ENCODE measurements around the gene ZNF784.

Gene ZNF784

DNA sequence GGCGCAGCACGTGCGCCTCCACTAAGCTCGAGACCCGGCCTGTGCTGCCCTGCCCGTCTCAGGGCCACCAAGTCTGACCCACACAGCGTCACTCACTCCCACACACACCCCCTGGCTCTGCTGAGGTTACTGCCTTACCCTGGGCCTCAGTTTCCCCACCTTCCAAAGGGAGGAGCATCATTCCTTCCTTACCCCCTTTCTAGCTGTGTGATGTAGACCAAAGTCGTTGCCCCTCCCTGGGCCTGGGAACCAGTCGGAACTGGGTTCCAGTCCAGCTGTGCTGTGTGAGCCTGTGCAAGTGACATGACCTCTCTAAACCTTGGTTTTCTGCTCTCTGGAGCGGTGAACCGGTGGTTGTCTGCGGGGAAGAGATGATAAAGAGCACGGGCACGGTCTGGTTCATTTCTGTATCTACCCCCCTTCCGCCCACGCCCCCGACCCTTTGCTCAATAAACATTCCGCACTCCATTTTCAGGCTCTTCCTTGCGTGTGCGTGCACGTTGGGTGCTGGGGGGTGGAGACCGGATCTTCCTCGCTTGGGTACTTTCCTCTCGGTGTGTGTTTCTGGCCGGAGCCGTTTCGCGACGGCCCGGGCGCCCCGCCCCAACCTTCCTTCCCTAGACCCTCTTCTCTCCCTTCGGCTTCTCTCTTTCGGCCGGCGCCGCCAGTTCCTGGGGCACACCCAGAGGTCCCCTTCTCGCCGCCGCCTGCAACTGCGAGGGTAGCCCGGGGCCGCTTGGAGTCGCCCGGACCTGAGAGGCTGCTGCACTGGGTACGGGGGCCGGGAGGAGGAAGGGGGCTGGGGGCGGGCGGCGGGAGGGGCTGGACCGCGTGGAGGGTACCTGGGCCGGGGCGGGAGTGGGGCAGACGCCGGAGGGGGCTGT is 18.9 kb upstream of the ZNF784 start, which contains the start of gene ZNF581:
TSS of gene ZNF581 (plus strand) at position 647 of the 884 bp plus-strand sequence. CDS start 923 bp downstream, outside the sequence.
- DNase-seq: peak; percentile 74

DNA sequence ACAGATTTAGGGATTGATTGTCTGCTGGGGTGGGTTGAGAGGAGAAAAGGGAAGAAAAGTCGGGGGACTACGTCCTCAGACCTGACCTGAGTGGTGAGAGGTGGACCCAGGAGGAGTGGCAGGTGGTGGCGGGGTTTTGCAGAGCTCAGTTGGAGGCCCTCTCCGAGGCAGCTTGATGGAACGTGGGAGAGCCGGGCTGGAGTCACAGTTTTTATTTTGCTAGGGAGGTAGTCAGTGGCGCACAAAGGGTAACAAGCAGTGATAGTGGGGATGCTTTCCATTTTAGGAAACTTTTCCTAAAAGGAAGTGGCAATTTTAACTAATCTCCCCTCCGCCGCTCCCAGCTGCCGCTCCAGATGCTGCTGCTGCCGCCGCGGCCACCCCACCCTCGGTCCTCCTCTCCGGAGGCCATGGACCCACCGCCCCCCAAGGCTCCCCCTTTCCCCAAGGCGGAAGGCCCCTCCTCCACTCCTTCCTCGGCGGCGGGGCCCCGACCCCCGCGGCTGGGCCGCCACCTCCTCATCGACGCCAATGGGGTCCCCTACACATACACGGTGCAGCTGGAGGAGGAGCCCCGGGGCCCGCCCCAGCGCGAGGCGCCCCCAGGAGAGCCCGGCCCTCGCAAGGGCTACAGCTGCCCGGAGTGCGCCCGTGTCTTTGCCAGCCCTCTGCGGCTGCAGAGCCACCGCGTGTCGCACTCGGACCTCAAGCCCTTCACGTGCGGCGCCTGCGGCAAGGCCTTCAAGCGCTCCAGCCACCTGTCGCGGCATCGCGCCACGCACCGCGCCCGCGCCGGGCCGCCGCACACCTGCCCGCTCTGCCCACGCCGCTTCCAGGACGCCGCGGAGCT is 18.0 kb upstream of the ZNF784 start:
- DNase-seq: no peak

DNA sequence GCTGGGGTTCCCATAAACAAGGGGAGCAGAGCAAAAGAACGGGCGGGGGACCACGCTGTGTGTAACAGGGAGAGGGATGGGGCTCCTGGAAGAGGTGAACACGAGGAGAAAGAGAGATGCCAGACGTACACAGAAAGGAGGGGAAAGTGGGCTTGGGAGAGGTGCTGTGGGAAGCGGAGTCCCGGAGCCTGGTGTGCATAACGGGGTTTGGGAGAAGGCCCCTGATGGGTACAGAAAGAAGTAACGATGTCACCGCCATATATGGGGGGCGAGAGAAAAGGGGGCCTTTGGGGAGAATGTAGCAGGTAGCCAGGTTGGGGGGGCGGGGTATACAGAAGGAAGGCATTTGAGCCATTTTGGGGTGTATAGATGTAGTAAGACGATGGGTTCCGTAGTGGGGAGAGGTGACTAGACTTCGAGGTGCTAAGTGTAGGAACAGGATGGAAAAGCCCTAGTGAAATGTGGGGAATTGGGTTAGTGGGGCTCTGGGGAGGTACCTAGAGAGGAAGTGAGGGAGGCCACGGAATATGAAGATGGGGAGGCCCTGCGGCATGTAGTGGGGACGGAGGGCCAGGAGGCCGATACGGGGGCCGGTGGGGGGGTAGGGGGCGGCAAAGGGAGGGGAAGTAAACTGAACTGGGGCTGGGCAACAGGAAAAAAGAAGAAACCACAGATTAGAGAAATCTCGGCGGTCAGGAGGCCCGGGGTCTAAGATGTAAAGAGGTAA is 17.2 kb upstream of the ZNF784 start:
- DNase-seq: no peak

DNA sequence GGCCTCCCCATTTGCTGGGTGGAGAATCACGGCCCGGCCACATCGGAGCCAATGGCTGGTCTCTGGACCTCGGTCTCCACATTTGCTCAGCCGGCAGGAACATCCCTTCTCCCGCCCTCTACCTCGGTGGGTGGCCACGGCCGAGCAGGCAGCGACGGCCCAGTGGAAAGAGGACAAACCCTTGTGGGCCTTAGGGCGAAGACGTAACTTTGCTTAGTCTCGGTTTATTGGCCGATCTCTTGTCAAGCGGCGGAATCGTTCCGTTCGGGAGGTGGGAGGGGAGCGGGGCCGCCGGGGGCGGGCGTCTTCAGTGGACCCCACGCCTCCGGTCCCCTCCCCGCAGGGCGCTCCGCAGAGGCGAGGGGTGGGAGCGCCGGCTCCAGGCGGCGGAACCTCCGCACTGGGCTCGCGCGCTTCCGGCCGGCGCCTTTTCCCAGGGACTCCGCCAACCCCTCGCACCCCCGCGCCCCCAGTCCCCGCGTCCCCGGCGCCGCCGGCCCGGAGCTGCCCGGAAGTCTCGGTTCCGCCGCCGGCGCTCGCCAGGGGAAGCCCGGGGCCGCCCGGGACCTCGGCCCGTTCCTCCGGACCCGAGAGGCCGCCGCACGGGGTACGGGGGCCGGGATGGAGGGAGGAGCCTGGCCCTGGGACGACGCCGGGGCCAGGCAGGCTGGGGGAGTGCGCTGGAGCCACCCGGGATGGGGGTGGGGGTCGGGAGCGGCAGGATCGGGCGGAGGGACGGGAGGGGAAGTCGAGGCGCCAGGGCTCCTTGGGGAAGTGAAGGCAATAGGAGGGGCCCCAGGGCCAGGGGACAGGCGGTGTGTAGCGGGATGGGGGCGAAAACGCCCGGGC is 16.4 kb upstream of the ZNF784 start, which contains the start of gene ZNF580:
TSS of gene ZNF580 (plus strand) at position 426 of the 849 bp plus-strand sequence. CDS start 1,507 bp downstream, outside the sequence.
- DNase-seq: peak; percentile 52

DNA sequence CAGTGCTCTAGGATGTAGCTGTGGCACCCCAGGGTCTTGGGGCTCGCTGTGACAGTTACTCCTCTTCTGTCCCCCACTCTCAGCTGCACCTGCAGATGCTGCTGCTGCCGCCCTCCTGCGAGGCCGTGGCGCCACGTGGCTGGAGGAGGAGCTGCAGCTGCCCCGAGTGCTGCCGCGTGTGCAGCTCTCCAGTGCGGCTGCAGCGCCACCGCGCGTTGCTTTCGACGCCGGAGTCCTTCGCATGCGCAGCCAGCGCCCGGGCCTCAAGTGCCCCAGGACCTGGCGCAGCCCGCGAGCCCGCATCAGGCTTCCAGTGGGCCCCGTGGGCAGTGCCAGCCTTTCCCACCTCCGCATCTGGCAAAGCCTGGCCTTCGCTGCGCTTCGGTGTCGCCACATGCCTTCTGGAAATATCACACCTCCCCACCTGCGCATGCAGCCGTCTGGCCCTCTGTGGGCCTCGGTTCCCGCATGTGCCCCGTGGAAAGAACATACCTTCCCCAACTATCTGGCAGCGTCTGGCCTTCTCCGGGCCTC is 15.7 kb upstream of the ZNF784 start:
- DNase-seq: peak; percentile 82

DNA sequence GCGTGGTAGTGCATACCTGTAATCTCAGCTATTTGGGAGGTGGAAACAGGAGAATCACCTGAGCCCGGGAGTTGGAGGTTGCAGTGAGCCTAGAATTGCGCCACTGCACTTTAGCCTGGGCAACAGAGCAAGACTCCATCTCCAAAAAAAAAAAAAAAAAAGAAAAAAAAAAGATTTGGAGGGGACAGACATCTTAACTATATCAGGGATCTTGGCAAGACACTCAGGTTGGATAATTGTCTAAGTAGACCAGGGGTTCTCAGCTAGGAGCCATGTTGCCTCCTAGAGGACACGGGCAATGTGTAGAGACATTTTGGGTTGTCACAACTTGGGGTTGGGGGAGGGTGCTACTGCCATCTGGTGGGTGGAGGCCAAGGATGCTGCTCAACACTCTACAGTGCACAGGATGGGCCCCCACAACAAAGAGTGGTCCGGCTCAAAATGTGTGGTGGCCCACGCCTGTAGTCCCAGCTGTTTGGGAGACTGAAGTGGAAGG is 14.5 kb upstream of the ZNF784 start:
- peak; percentile 63 for DNase-seq

DNA sequence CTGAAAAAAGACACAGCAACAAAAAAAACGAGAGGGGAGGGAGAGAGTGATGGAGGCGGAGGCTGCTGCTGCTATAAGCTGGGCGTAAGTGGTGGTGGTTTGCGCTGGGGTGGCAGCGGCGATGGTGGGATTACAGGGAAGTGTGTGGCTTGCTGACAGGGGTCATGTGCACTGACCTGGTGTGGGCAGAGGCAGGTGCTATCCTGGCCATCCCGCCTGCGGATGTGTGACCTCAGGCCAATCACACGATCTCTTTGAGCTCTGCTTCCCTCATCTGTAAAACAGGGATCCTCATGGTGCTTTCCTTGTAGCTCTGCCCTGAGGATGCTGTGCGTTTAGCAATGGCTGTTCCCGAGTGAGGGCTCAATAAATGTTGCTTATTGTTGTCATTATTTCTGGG is 13.2 kb upstream of the ZNF784 start:
- DNase-seq: no peak

DNA sequence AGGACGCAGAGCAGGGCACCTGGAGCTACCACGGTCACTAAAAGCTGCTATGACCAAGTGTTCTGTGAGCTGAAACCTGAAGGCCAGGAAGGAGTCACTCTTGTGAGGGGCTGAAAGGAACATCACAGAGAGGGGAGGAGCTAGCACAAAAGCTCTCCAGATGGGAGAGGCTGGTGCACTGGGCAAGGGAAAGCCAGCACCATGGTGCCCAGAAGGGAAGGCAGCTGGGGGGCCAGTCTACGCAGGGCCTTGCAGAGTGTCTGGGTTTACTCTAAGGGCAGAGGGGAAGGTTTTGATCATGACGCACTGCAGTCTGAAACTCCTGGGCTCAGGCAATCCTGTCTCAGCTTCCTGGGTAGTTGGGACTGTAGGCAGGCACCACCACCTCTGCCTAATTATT is 12.4 kb upstream of the ZNF784 start:
- DNase-seq: no peak

DNA sequence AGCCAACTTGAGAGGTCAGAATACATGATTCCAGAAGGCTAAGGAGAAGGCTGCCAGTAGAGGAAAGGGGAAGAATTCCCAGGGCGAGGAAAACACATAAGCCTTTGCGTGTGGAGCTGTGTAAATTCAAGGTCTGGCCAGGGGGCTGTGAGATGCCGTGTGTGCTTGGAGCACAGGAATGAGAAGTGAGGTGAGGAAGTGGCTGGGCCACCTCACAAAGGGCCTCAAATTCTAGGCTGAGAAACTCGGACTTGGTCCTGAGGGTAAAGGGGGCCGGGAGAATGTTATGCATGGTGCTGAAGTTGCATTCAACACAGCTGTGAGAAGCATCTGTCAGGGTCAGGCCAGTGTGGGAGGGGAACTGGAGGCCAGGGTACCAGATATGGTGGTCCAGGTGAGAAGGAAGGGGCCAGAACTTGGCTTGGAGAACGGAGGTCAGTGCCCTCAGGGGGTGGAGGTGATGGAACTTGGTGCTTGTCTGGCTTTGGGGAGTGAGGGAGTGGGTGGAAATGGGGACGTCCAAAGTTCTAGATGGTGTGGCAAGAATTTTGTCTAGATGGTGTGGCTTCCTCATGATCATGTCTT is 11.6 kb upstream of the ZNF784 start:
- no peak for DNase-seq

DNA sequence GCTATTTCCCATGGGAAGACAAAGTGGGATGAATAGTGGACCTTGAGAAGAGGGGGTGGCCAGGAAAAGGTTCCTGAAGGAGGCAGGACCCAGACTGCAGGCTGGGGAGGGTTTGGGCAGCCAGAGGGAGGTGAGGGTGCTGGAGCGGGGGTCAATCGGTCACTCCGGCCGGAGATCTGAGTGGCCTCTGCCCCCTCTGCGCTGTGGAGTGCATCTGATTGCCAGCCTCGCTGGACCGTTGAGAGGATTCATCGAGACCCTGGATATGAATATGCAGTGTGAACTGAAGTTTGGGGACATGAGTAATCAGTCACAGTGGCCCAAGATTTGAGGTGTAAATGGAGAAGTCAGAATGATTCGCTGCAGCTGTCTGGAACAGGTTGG is 11.0 kb upstream of the ZNF784 start:
- DNase-seq: no peak

DNA sequence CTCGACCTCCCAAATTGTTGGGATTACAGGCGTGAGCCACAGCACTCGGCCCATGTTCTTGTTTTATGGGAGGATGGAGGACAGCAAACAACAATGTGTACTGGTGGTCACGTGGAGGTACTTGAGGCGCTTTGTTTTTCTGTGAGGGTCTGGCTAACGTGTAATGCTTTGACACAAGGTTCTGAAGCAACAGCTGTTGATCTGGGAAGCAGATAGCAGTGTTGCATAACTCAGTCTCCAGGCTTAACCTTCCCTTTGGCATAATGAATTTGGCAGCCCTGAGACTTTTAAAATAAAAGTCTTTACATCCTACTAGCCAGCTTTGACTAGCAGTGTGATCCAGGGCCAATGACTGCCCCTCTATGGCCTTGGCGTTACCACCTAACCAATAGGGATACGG is 9.5 kb upstream of the ZNF784 start:
- no peak for DNase-seq

DNA sequence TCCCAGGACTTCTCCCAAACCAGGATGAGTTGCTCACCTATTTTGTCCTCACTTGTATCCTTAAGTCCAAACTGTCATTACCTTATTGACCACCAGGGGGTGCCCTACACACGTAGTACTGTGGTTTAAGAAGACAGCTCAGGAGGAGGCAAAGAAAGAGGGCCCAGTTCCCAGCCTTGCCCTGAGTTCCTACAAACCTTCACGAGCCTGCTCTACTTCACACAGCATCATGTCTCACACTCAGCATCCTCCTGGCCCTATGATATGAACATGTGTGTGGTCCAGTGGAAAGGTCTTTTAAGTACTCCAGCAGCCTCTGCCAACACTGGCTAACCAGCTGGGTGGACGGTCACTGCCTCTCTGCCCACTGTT is 8.1 kb upstream of the ZNF784 start:
- DNase-seq: peak; percentile 82

DNA sequence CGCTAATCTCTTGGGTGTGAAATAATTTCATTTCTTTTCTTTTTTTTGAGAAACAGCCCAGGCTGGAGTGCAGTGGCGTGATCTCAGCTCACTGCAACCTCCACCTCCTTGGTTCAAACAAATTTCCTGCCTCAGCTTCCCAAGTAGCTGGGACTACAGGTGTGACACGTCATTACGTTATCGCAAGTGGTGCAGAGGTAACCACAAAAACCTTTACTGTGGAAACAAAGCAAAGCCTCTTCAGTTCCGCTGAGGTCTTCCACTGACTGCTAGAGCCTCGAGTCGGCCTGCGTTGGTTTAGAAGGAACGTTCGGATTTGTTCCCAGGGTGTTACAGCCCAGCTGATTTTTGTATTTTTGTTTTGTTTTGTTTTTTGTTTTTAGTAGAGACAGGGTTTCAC is 2.0 kb upstream of the ZNF784 start:
- DNase-seq: peak; percentile 64

DNA sequence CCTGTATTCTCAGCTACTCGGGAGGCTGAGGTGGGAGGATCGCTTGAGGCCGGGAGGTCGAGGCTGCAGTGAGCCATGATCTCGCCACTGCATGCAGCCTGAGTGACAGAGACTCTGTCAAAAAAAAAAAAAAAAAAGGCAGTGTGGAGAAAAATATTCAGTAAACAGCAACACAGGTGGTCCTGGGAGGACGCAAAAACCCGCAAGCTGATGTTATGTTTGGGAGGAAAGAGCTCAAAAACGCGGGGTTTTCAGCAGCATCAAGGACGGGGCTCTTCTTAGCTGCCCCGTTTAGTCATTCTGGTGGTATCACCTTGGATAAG is 599 bp upstream of the ZNF784 start:
- no peak for DNase-seq

DNA sequence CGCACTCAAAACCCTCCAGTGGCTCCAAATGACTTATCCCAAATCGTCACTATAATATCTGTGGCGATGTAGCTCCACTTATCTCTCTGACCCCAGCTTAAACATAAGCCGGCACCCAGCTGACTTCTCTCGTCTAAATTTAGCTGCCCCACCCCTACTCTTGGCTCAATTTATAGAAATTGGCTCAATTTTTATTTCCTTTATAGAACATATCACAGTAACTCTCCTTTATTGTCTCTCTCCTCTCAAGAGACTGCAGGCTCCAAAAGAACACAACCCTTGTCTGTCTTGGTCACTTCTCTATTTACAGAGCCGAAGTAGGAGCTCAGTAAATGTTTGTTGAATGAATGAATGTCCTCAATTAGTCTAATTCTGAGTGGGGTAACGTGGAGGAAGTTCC is 805 bp downstream of the ZNF784 start:
- no peak for DNase-seq

DNA sequence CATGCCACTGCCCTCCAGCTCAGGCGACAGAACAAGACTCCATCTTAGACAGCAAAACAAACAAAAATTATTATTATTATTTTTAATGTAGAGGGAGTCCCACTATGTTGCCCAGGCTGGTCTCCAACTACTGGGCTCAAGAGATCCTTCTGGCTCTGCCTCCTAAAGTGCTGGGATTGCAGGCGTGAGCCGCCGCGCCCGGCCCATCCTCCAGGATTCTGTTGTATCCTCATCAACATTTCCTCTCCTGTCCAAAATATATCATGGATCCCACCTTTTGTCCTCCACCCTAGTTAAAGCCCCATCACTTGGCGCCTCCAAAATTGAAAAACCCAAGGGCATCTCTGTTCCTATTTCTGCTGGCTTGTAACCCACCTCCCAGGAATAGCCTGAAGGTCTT is 1.2 kb downstream of the ZNF784 start:
- no peak for DNase-seq

DNA sequence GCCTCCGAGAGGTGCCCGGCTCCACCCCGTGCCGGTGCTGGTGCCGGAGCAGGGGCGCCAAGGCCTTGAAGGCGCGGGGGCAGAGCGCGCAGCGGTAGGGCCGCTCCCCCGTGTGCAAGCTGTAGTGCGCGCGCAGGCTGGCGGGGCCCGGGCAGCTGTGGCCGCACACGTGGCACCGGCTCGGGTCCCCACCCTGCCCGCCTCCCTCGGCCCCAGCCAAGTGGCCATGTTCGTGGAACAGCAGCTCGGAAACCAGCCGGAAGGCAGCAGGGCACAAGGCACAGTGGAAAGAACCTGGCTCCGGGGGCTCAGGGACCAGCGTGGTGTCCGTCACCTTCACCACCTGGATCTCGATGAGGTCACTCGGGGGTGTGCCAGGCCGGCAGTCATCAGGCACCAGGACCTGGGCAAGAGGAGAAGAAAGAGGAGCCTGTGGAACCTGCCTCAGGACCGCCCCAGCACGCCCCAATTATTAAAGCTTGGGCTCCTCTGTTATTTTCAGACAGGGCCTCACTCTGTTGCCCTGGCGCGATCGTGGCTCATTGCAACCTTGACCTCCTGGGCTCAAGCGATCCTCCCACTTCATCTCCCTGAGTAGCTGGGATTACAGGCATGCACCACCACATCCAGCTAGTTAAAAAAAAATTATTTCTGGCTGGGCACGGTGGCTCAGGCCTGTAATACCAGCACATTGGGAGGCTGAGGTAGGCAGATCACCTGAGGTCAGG is 2.0 kb downstream of the ZNF784 start:
- DNase-seq: no peak

DNA sequence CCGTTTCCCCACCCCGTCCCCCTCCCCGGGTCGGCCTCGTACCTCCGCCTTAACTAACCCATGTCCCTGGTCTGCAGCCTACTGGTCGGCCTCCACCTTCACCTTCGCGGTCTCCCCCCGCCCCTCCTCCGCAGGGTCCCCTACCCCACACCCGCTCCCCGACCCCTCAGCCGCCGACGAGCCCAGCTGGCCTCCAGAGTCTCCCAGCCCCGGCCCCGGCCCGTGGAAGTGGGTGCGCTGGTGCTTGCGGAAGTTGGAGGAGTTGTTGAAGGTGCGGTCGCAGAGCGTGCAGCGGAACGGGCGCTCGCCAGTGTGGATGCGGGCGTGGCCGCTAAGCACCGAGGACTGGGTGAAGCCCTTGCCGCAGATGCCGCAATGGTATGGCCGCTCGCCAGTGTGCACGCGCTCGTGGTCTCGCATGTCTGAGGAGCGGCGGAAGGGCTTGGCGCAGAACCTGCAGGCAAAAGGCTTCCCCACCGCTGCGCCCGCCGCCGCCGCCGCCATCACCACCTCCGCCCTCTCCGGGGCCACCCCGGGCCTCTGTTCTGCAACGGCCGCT is 2.6 kb downstream of the ZNF784 start:
- DNase-seq: no peak

DNA sequence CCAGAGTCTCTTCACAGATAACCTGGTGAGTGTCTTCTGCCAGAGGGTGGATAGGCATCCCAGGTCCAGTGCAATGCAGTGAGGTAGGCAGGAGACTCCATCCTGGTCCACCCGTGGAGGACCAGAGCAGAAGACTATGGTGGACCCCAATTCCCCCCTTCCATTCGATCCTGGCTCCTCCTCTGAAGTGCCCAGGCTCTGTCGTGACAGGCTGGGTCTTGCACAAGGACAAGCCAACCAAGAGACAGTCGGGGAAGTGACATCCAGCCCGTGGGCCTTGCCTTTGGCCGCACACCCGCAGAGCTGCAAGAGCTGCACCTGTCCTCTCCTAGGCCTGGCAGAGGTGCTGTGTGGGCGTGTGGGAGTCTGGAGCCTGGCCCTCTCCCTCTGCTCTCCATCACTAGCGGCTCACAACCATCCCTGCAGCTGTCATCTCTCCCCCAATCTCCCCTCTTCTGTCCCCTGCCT is 3.1 kb downstream of the ZNF784 start:
- DNase-seq: no peak

Measured in CD4-positive, alpha-beta T cell treated with Interferon gamma for 1 hour (primary cell).